ENCODE measurements around the gene TTC34.

Gene TTC34

DNA sequence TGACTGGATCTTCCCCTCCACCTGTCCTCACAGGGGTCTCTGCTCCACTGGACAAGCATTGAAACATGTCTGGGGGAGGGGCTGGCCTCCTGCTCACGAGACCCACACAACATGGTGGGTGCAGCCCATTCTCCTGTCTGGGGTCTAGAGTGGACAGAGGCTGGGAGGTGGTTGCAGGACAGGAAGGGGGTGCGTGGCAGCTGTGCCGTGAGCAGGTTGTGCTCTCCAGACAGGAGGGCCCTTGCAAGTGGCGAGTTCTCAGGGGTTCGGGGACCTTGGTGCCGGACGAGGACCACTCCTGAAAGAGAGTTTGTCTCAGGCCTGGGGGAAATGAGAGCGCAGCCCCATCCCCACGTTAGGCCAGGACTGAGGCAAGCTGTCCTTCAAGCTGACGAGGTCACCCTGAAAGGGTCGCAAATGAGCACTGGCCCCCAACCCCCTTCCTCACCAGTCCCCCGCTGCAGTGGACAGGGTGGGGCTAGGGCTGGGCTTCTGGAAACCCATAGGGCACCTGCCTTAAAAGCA is 21.2 kb upstream of the TTC34 start:
- DNase-seq (ENCODE audit: extremely low read depth, low read depth), result no peak
- TF ChIP-seq, protein P1, sequence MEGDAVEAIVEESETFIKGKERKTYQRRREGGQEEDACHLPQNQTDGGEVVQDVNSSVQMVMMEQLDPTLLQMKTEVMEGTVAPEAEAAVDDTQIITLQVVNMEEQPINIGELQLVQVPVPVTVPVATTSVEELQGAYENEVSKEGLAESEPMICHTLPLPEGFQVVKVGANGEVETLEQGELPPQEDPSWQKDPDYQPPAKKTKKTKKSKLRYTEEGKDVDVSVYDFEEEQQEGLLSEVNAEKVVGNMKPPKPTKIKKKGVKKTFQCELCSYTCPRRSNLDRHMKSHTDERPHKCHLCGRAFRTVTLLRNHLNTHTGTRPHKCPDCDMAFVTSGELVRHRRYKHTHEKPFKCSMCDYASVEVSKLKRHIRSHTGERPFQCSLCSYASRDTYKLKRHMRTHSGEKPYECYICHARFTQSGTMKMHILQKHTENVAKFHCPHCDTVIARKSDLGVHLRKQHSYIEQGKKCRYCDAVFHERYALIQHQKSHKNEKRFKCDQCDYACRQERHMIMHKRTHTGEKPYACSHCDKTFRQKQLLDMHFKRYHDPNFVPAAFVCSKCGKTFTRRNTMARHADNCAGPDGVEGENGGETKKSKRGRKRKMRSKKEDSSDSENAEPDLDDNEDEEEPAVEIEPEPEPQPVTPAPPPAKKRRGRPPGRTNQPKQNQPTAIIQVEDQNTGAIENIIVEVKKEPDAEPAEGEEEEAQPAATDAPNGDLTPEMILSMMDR (IDR thresholded peaks at IDR 0.05; ENCODE audit: low read depth, low read length, missing control alignments), result no peak
- no peak overlapping the region for H3K4me3 ChIP-seq (replicated peaks; ENCODE audit: low read depth, low read length)

DNA sequence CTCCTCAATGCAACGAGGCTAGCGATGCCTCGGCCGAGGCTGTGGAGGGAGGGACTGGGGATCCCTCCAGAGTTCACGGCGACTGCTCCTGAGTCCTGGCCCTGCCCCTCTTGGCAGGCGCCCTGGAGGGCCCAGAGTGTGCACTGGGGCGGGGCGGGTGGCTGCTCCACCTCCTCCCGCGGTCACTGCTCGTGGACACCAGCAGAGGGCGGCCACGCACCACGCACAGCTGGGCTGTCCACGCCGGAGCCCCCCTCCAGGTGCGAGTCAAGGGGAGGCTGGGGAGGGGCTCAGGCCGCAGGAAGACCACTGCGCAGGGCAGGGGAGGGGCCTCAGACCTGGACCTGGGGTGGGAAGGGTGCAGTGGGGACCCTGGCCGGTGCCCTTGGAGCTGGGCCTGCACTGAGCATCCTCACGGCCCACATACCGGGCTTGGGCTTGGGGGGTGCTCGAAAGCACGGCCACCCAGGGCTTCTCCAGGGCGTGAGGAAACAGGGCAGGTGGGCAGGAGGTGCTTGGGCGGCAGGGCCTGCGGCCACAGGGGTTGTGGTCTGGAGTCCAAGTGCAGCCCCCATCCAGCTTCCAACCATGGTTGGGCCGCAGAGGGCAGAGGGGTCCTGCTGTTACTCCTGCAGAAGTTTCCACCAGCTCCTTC is 20.6 kb upstream of the TTC34 start:
- no peak overlapping the region for H3K4me3 ChIP-seq (replicated peaks; ENCODE audit: low read depth, low read length)
- TF ChIP-seq, protein P1 (IDR thresholded peaks at IDR 0.05; ENCODE audit: low read depth, low read length, missing control alignments), result no peak
- no peak for DNase-seq (ENCODE audit: extremely low read depth, low read depth)

DNA sequence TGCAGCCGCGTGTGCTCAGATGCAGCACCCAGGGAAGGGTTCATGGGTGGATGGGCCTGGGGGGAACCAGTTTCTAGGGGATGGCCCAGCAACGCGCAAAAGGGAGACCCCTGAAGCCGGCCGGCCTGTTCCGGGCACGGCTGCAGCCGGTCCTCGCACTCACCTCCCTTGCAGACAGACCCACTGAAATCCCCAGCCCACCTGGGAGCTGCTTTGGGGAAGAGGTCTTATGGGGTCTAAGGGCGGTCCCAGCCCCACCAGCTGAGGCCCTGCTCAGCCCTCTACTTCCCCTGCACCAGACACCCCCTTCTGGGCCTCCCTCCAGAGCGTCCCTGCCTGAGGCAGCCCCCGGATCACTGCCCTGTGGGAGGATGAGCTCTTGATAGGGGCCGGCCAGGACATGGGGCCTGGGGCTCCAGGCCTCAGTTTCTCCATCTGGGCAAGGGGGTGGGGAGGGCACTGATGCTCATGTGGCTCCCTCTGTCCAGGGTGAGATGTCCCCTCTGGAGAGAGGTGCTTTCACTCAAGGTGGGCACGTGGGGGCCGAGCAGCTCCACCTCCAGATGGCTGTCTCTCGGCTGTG is 20.0 kb upstream of the TTC34 start:
- no peak overlapping the region for H3K4me3 ChIP-seq (replicated peaks; ENCODE audit: low read depth, low read length)
- TF ChIP-seq, protein P1 (IDR thresholded peaks at IDR 0.05; ENCODE audit: low read depth, low read length, missing control alignments), result no peak
- no peak for DNase-seq (ENCODE audit: extremely low read depth, low read depth)

DNA sequence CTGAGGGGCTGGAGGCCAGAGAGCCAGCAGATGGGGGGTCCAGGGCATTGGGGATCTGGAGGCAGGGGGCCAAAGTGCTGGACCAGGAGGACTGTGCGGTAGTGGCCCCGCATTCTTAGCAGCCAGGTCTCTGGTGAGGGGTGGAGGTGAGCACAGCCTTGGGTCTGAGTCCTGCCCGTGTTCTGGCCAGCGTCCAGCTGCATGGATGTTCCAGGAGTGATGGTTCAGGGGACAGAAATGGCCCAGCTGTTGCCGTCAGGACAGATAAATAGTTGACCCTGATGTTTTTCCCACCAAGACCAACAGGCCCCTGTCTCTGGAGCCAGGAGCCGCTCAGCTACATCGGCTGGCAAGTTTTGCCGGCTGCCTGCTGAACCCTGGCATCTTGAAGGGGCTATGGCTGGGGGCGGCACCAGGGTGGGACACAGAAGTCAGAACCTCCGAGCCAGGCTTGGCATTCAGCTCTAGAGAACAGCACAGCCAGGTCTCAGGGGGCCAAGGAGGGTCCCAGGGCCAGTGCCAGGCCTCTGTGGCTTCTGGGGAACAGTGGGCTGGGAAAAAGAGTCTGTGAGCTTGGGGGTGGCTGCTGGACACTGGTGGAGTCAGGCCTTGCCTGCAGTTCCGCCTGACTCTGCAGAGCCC is 19.4 kb upstream of the TTC34 start:
- no peak overlapping the region for H3K4me3 ChIP-seq (replicated peaks; ENCODE audit: low read depth, low read length)
- no peak for DNase-seq (ENCODE audit: extremely low read depth, low read depth)
- TF ChIP-seq, protein P1 (IDR thresholded peaks at IDR 0.05; ENCODE audit: low read depth, low read length, missing control alignments), result no peak

DNA sequence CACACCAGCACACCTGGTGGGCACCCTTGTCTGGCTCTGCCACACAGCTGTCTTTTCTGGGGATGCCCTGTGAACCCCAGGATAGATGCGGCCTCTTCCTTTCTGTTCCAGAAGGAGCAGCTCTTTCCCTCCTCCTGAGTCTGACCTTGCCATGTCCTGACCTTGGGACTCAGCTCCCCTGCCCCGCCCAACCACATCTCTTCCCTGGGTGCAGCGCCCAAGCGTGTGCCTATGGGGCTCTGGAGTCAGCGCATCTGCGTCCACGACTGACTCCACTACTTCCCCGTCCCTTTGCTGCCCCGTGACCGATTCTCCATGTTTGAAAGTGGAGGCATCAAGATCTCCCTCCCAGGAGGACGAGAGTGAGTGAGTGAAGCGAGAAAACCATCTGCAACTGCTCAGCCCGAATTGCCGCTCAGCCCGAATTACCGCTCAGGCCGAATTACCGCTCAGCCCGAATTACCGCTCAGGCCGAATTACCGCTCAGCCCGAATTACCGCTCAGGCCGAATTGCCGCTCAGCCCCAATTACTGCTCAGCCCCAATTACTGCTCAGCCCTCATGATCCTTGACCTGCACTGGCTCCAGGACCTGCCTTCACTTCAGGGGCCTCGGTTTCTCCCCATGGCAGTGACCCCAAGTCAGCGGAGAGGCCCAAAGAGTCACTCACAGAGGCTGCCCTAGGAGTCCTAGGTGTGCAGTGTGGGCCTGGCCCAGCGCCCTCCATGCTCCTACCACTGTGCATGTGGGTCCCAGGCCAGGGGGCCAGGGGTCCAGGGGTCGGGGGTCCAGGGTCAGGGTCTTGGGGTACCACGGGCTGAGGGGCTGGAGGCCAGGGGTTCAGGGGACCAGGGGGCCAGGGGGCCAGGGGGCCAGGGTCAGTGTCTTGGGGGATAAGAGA is 18.6 kb upstream of the TTC34 start:
- no peak overlapping the region for H3K4me3 ChIP-seq (replicated peaks; ENCODE audit: low read depth, low read length)
- DNase-seq (ENCODE audit: extremely low read depth, low read depth), result no peak
- TF ChIP-seq, protein P1 (IDR thresholded peaks at IDR 0.05; ENCODE audit: low read depth, low read length, missing control alignments), result no peak

DNA sequence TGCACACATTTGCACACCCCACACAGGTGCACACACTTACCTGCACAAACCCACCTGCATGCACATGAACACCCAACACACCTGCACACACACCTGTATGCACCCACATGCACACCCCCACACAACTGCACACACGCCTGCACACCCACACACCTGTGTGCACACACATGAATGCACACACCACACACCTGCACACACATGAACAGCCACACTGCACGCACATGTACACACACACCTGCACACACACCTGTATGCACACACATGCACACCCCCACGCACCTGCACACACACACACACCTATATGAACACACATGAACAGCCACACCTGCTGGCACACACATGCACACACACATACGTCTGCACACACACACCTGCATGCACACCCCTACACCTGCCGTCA is 17.9 kb upstream of the TTC34 start:
- H3K4me3 ChIP-seq (replicated peaks; ENCODE audit: low read depth, low read length), result no peak overlapping the region
- no peak for DNase-seq (ENCODE audit: extremely low read depth, low read depth)
- TF ChIP-seq, protein P1 (IDR thresholded peaks at IDR 0.05; ENCODE audit: low read depth, low read length, missing control alignments), result no peak
